Endothelial cell (in vitro differentiated cells): Measurements from ENCODE around the gene PRSS56. TPM values are rescaled to one million over a fixed set of nuclear protein-coding genes. Genes with fewer than 3 reads are reported as not detected.
"Not testable (repeated sequence)": the region's sequence is repeated elsewhere in the genome, so short reads cannot be mapped to it uniquely, and the experiment has no call there.

Experiments
- DNase-seq: peaks from one replicate; pipeline ENCODE4 v3.0.0; 2021; ENCODE audit warnings: low spot score
- H3K27ac Mint-ChIP-seq: one replicate; pipeline ENCODE4 v1.8.0; 2021; ENCODE audit warnings: mixed read lengths, inconsistent platforms; ENCODE audit not compliant: unreplicated experiment
- H3K27me3 Mint-ChIP-seq: one replicate; pipeline ENCODE4 v1.8.0; 2021; ENCODE audit warnings: mild to moderate bottlenecking, moderate library complexity, mixed read lengths, inconsistent platforms; ENCODE audit not compliant: unreplicated experiment
- H3K36me3 Mint-ChIP-seq: one replicate; pipeline ENCODE4 v1.8.0; 2021; ENCODE audit warnings: mild to moderate bottlenecking, low read depth, mixed read lengths, inconsistent platforms; ENCODE audit not compliant: unreplicated experiment
- H3K4me1 Mint-ChIP-seq: one replicate; pipeline ENCODE4 v1.8.0; 2021; ENCODE audit warnings: mild to moderate bottlenecking, mixed read lengths, inconsistent platforms; ENCODE audit not compliant: unreplicated experiment
- H3K4me3 Mint-ChIP-seq: one replicate; pipeline ENCODE4 v1.8.0; 2021; ENCODE audit warnings: mild to moderate bottlenecking, mixed read lengths, inconsistent platforms; ENCODE audit not compliant: unreplicated experiment
- H3K9me3 Mint-ChIP-seq: one replicate; pipeline ENCODE4 v1.8.0; 2021; ENCODE audit warnings: mixed read lengths, inconsistent platforms; ENCODE audit not compliant: unreplicated experiment
- total RNA-seq: library from RNA; stranded (reverse); fragmentation: NEBNext Ultra II Directional; extraction: Animal tissue kit (Norgen Biotek cat#: 25700); gene quantifications from one replicate; pipeline ENCODE4 v1.2.1, GENCODE V29; 2021; ENCODE audit not compliant: unreplicated experiment
- TF ChIP-seq, protein P1 (sequence below): fragments of 200-600 bp; sonication (generic); IDR thresholded peaks from one replicate; pipeline ENCODE4 v1.5.0; 2021; ENCODE audit warnings: antibody characterized with exemption; ENCODE audit not compliant: unreplicated experiment

The PRSS56 gene
- total RNA-seq, 1 donor from 2014 or later, result not detected

- Mint-ChIP-seq H3K4me1 (no peaks in the 10 kb centered on the region), H3K27ac (peak overlapping the region; percentile 4), H3K9me3 (no peaks in the 10 kb centered on the region), H3K4me3 (peak overlapping the region; percentile 29), H3K27me3 (peaks cover 4% of the 10 kb centered on the region), H3K36me3 (peaks cover 61% of the 10 kb centered on the region)
- TF ChIP-seq, protein P1, sequence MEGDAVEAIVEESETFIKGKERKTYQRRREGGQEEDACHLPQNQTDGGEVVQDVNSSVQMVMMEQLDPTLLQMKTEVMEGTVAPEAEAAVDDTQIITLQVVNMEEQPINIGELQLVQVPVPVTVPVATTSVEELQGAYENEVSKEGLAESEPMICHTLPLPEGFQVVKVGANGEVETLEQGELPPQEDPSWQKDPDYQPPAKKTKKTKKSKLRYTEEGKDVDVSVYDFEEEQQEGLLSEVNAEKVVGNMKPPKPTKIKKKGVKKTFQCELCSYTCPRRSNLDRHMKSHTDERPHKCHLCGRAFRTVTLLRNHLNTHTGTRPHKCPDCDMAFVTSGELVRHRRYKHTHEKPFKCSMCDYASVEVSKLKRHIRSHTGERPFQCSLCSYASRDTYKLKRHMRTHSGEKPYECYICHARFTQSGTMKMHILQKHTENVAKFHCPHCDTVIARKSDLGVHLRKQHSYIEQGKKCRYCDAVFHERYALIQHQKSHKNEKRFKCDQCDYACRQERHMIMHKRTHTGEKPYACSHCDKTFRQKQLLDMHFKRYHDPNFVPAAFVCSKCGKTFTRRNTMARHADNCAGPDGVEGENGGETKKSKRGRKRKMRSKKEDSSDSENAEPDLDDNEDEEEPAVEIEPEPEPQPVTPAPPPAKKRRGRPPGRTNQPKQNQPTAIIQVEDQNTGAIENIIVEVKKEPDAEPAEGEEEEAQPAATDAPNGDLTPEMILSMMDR, result no peak
- no peak for DNase-seq
These were observed 47.5 kb downstream of the PRSS56 start for GRCh38 chr2:232567721-232568120.

DNA sequence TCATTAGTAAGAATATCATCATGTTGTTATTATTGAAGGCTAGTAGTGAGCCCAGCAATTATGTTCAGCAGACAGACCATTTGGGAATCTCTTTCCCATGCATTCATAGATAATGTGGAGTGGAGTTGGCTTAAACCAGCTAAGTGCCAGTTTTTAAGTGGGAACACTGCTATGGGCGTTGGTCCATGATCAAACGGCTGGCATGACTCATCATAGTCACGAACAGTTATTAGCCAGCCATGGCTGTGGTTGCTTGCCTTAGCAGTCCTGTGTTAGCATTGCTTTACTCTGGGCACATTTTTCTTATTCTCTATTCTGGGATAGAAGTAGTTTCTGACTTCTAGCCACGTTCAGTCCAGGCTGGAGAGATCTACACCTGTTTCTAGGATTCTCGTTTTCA is 48.0 kb downstream of the PRSS56 start:
- H3K27me3 Mint-ChIP-seq, result peaks cover 4% of the 10 kb centered on the region
- no peaks in the 10 kb centered on the region for H3K9me3 Mint-ChIP-seq
- peak overlapping the region; percentile 16 for H3K4me3 Mint-ChIP-seq
- H3K4me1 Mint-ChIP-seq, result no peaks in the 10 kb centered on the region
- H3K27ac Mint-ChIP-seq, result peak overlapping the region; percentile 4
- no peak for DNase-seq
- peaks cover 63% of the 10 kb centered on the region for H3K36me3 Mint-ChIP-seq
- TF ChIP-seq, protein P1, result no peak

DNA sequence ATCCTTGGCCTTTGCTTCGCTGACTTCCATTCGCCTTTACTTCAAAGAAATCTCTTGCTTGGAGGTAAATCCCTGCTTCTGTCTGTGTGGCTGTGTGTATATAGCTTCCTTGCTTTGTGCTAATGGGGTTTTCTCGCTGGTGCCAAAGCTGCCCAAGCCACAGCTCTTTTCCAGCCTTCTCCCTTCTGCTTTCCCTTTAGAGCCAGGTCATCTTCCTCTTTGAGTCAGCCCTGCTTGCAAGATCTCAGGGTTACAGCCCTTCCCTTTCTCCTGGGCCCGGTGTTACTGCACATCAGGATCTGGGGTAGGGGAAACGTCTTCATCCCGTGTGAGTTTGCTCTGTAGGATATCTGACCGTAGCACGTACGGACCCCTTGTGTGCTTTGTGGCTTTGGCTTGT is 49.4 kb downstream of the PRSS56 start:
- peaks cover 65% of the 10 kb centered on the region for H3K36me3 Mint-ChIP-seq
- H3K4me3 Mint-ChIP-seq, result peak overlapping the region; percentile 48
- no peak for DNase-seq
- no peak overlapping the region for H3K27ac Mint-ChIP-seq
- H3K9me3 Mint-ChIP-seq, result no peaks in the 10 kb centered on the region
- H3K4me1 Mint-ChIP-seq, result no peaks in the 10 kb centered on the region
- TF ChIP-seq, protein P1, result no peak
- peaks cover 4% of the 10 kb centered on the region for H3K27me3 Mint-ChIP-seq

GRCh38 chr2:232570481-232570880 is 50.3 kb downstream of the PRSS56 start:
- H3K9me3 Mint-ChIP-seq, H3K4me3 Mint-ChIP-seq, DNase-seq, H3K27me3 Mint-ChIP-seq, H3K27ac Mint-ChIP-seq, H3K4me1 Mint-ChIP-seq: not testable (repeated sequence)
- peaks cover 56% of the 10 kb centered on the region for H3K36me3 Mint-ChIP-seq

DNA sequence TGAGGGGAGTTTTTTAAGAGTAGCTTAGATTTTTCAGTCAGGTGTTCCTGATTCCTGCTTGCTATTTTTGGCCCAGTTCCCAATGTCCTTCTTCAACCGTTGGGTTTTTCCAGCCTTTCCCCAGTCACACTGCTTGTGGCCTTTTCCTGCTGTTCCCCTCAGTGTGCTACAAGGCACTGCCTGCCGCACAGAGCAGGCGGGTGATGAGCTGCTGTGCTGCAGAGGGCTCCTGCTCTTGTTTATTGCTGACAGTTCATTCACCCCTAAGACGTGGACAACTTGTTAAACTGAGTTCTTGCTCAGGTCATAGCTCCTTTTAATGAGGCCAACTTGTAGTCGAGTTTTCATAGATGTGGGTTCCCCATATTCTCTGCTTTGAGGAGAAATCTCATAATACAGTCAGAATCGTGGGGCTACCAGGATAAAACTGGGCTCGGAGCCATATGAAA is 50.9 kb downstream of the PRSS56 start:
- Mint-ChIP-seq H3K4me3 (no peak overlapping the region), H3K27me3 (peaks cover 4% of the 10 kb centered on the region), H3K27ac (no peak overlapping the region), H3K9me3 (no peaks in the 10 kb centered on the region), H3K4me1 (no peaks in the 10 kb centered on the region), H3K36me3 (peaks cover 50% of the 10 kb centered on the region)
- TF ChIP-seq, protein P1, result no peak
- DNase-seq, result no peak
